ENCODE measurements around the gene LITAFD.

The LITAFD gene

GRCh38 chr16:8848231-8848938 lies 33.8 kb upstream of the LITAFD start:
- no peaks in the 10 kb centered on the region for H3K27me3 ChIP-seq (ENCODE audit: control insufficient read depth, insufficient read depth, low read length)
- DNase-seq (ENCODE audit: low read depth, low spot score) = no peak
- no CpG with 5 or more reads among the region's 26 CpGs for WGBS (ENCODE audit: insufficient coverage, insufficient read length)
- H3K36me3 ChIP-seq (ENCODE audit: control insufficient read depth, insufficient read depth, low read length) = peaks cover 12% of the 10 kb centered on the region
- H3K9me3 ChIP-seq (ENCODE audit: control insufficient read depth, insufficient read depth, low read length) = no peaks in the 10 kb centered on the region
- no peak overlapping the region; the same call in 1 of the 2 replicates for H3K4me3 ChIP-seq (ENCODE audit: low read length)
- H3K4me1 ChIP-seq (ENCODE audit: control insufficient read depth, insufficient read depth, low read length) = no peaks in the 10 kb centered on the region
- H3K27ac ChIP-seq (ENCODE audit: low read length) = no peak overlapping the region

- no CpG with 5 or more reads among the region's 8 CpGs for WGBS (ENCODE audit: insufficient coverage, insufficient read length)
- Histone ChIP-seq H3K27ac (ENCODE audit: low read length) (no peak overlapping the region), H3K36me3 (ENCODE audit: control insufficient read depth, insufficient read depth, low read length) (peaks cover 12% of the 10 kb centered on the region), H3K9me3 (ENCODE audit: control insufficient read depth, insufficient read depth, low read length) (no peaks in the 10 kb centered on the region), H3K4me3 (ENCODE audit: low read length) (no peak overlapping the region), H3K4me1 (ENCODE audit: control insufficient read depth, insufficient read depth, low read length) (no peaks in the 10 kb centered on the region), H3K27me3 (ENCODE audit: control insufficient read depth, insufficient read depth, low read length) (no peaks in the 10 kb centered on the region)
- no peak for DNase-seq (ENCODE audit: low read depth, low spot score)
Observed at GRCh38 chr16:8848939-8849391, 33.2 kb upstream of the LITAFD start.

DNA sequence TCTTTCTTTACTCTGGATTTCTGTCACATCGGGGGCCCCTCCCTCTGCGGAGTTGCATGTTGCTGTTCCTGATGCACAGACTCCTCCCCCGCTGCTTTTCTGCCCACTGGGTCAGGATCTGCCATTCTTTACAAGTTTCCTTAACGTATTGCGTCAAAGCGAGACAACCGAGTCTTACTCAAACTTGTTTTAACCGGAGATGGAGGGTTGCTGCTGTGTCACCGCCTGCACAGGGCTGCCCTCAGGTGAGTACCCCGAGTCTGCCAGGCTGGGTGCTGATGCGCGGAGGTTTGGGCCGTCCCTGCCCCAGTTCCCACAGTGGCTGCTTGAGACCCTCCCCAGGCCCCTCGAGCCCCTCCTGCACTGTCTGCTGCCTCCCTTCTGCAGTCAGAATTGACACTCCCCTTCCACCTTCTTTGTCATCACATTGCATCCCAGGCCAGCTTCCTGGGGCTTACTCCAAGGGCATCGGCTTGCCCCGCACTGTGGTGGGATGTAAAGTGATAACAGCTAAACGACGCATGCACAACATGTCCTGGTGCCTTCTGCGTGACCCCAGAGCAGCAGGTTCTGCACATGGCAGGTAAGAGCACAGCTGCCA lies 32.6 kb upstream of the LITAFD start:
- Histone ChIP-seq H3K4me3 (ENCODE audit: low read length) (no peak overlapping the region), H3K4me1 (ENCODE audit: control insufficient read depth, insufficient read depth, low read length) (no peaks in the 10 kb centered on the region), H3K9me3 (ENCODE audit: control insufficient read depth, insufficient read depth, low read length) (no peaks in the 10 kb centered on the region), H3K27ac (ENCODE audit: low read length) (no peak overlapping the region), H3K27me3 (ENCODE audit: control insufficient read depth, insufficient read depth, low read length) (no peaks in the 10 kb centered on the region), H3K36me3 (ENCODE audit: control insufficient read depth, insufficient read depth, low read length) (peaks cover 14% of the 10 kb centered on the region)
- WGBS (ENCODE audit: insufficient coverage, insufficient read length) = no CpG with 5 or more reads among the region's 19 CpGs
- DNase-seq (ENCODE audit: low read depth, low spot score) = no peak

GRCh38 chr16:8850279-8850885 lies 31.8 kb upstream of the LITAFD start:
- H3K27ac ChIP-seq (ENCODE audit: low read length) = no peak overlapping the region
- H3K36me3 ChIP-seq (ENCODE audit: control insufficient read depth, insufficient read depth, low read length) = peaks cover 19% of the 10 kb centered on the region

GRCh38 chr16:8851761-8852403 lies 30.3 kb upstream of the LITAFD start:
- no peak overlapping the region for H3K4me3 ChIP-seq (ENCODE audit: low read length)
- no CpG with 5 or more reads among the region's 8 CpGs for WGBS (ENCODE audit: insufficient coverage, insufficient read length)
- no peak overlapping the region for H3K27ac ChIP-seq (ENCODE audit: low read length)
- no peak for DNase-seq (ENCODE audit: low read depth, low spot score)
- H3K27me3 ChIP-seq (ENCODE audit: control insufficient read depth, insufficient read depth, low read length) = no peaks in the 10 kb centered on the region
- H3K4me1 ChIP-seq (ENCODE audit: control insufficient read depth, insufficient read depth, low read length) = no peaks in the 10 kb centered on the region
- no peaks in the 10 kb centered on the region for H3K9me3 ChIP-seq (ENCODE audit: control insufficient read depth, insufficient read depth, low read length)
- peaks cover 25% of the 10 kb centered on the region for H3K36me3 ChIP-seq (ENCODE audit: control insufficient read depth, insufficient read depth, low read length)

More at GRCh38 chr16:8850279-8850885, 31.8 kb upstream of the LITAFD start:
- no CpG with 5 or more reads among the region's 11 CpGs for WGBS (ENCODE audit: insufficient coverage, insufficient read length)
- H3K9me3 ChIP-seq (ENCODE audit: control insufficient read depth, insufficient read depth, low read length) = no peaks in the 10 kb centered on the region
- no peak overlapping the region for H3K4me3 ChIP-seq (ENCODE audit: low read length)
- DNase-seq (ENCODE audit: low read depth, low spot score) = no peak
- no peaks in the 10 kb centered on the region for H3K27me3 ChIP-seq (ENCODE audit: control insufficient read depth, insufficient read depth, low read length)
- H3K4me1 ChIP-seq (ENCODE audit: control insufficient read depth, insufficient read depth, low read length) = no peaks in the 10 kb centered on the region

GRCh38 chr16:8852534-8852933 lies 29.6 kb upstream of the LITAFD start:
- no peaks in the 10 kb centered on the region for H3K27me3 ChIP-seq (ENCODE audit: control insufficient read depth, insufficient read depth, low read length)
- no peak overlapping the region for H3K27ac ChIP-seq (ENCODE audit: low read length)
- H3K36me3 ChIP-seq (ENCODE audit: control insufficient read depth, insufficient read depth, low read length) = peaks cover 26% of the 10 kb centered on the region
- H3K4me1 ChIP-seq (ENCODE audit: control insufficient read depth, insufficient read depth, low read length) = no peaks in the 10 kb centered on the region
- H3K4me3 ChIP-seq (ENCODE audit: low read length) = no peak overlapping the region
- H3K9me3 ChIP-seq (ENCODE audit: control insufficient read depth, insufficient read depth, low read length) = no peaks in the 10 kb centered on the region
- no CpG with 5 or more reads among the region's 8 CpGs for WGBS (ENCODE audit: insufficient coverage, insufficient read length)
- no peak for DNase-seq (ENCODE audit: low read depth, low spot score)

GRCh38 chr16:8853150-8853549 lies 29.0 kb upstream of the LITAFD start:
- no peaks in the 10 kb centered on the region for H3K27me3 ChIP-seq (ENCODE audit: control insufficient read depth, insufficient read depth, low read length)
- no CpG with 5 or more reads among the region's 7 CpGs for WGBS (ENCODE audit: insufficient coverage, insufficient read length)
- H3K4me1 ChIP-seq (ENCODE audit: control insufficient read depth, insufficient read depth, low read length) = 0 out of 2 replicates have a peak, but pooled peaks cover 2% of the 10 kb centered on the region
- H3K4me3 ChIP-seq (ENCODE audit: low read length) = no peak overlapping the region
- H3K9me3 ChIP-seq (ENCODE audit: control insufficient read depth, insufficient read depth, low read length) = no peaks in the 10 kb centered on the region
- peaks cover 27% of the 10 kb centered on the region for H3K36me3 ChIP-seq (ENCODE audit: control insufficient read depth, insufficient read depth, low read length)
- H3K27ac ChIP-seq (ENCODE audit: low read length) = no peak overlapping the region
- no peak for DNase-seq (ENCODE audit: low read depth, low spot score)

DNA sequence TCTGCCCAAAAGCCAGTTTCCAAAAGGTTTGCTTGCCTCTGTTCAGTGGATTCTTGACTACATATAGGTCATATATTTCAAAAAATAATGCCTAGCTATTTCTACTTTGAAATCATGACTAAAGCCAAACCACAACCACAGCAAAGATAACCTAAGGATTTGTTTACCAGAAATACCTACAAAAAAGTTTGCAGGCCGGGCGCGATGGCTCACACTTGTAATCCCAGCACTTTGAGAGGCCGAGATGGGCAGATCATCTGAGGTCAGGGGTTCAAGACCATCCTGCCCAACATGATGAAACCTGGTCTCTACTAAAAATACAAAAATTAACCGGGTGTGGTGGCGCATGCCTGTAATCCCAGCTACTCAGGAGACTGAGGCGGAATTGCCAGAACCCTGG lies 28.5 kb upstream of the LITAFD start:
- no peaks in the 10 kb centered on the region for H3K27me3 ChIP-seq (ENCODE audit: control insufficient read depth, insufficient read depth, low read length)
- WGBS (ENCODE audit: insufficient coverage, insufficient read length) = no CpG with 5 or more reads among the region's 7 CpGs
- DNase-seq (ENCODE audit: low read depth, low spot score) = no peak

GRCh38 chr16:8854298-8854948 lies 27.7 kb upstream of the LITAFD start:
- Histone ChIP-seq H3K36me3 (ENCODE audit: control insufficient read depth, insufficient read depth, low read length) (peaks cover 29% of the 10 kb centered on the region), H3K27me3 (ENCODE audit: control insufficient read depth, insufficient read depth, low read length) (no peaks in the 10 kb centered on the region), H3K27ac (ENCODE audit: low read length) (no peak overlapping the region), H3K4me3 (ENCODE audit: low read length) (no peak overlapping the region), H3K4me1 (ENCODE audit: control insufficient read depth, insufficient read depth, low read length) (0 out of 2 replicates have a peak, but pooled peaks cover 2% of the 10 kb centered on the region), H3K9me3 (ENCODE audit: control insufficient read depth, insufficient read depth, low read length) (no peaks in the 10 kb centered on the region)
- WGBS (ENCODE audit: insufficient coverage, insufficient read length) = no CpG with 5 or more reads among the region's 9 CpGs
- DNase-seq (ENCODE audit: low read depth, low spot score) = no peak

More for the DNA sequence above, 28.5 kb upstream of the LITAFD start:
- H3K36me3 ChIP-seq (ENCODE audit: control insufficient read depth, insufficient read depth, low read length) = peaks cover 25% of the 10 kb centered on the region
- H3K4me3 ChIP-seq (ENCODE audit: low read length) = no peak overlapping the region
- H3K4me1 ChIP-seq (ENCODE audit: control insufficient read depth, insufficient read depth, low read length) = 0 out of 2 replicates have a peak, but pooled peaks cover 2% of the 10 kb centered on the region
- H3K9me3 ChIP-seq (ENCODE audit: control insufficient read depth, insufficient read depth, low read length) = no peaks in the 10 kb centered on the region
- no peak overlapping the region for H3K27ac ChIP-seq (ENCODE audit: low read length)

Data from iPS DF 6.9 (cell line).